Activated CD4-positive, alpha-beta memory T cell treated with anti-CD3 and anti-CD28 coated beads, Interleukin-2, amount 10 ng/mL, durations not matched to agents 7 days and 5 days (primary cell): ENCODE results near the gene ZNF768. TPM values are rescaled to one million over a fixed set of nuclear protein-coding genes. Genes with fewer than 3 reads are reported as not detected.
"Not testable (repeated sequence)": the region's sequence is repeated elsewhere in the genome, so short reads cannot be mapped to it uniquely, and the experiment has no call there.

ENCODE experiments used
- CTCF ChIA-PET: fragments of 350-600 bp; sonication (Branson Sonifier 250); formaldehyde crosslinking; loops from one replicate; lab custom pipeline; 2021; ENCODE audit warnings: antibody characterized with exemption, inconsistent platforms; lab: Charles Lee
- POLR2A ChIA-PET: fragments of 350-600 bp; sonication (Branson Sonifier 250); formaldehyde crosslinking; loops from one replicate; lab custom pipeline; 2021; ENCODE audit warnings: antibody characterized with exemption; lab: Charles Lee
- DNase-seq: peaks from one replicate; pipeline ENCODE4 v3.0.0-alpha.2; 2020
- H3K27ac Mint-ChIP-seq: one replicate; pipeline ENCODE4 v1.8.0; 2021; ENCODE audit warnings: mild to moderate bottlenecking, mixed read lengths
- H3K27me3 Mint-ChIP-seq: one replicate; pipeline ENCODE4 v1.8.0; 2021; ENCODE audit warnings: mixed read lengths
- H3K36me3 Mint-ChIP-seq: one replicate; pipeline ENCODE4 v1.8.0; 2021; ENCODE audit warnings: low read depth, mixed read lengths
- H3K4me1 Mint-ChIP-seq: one replicate; pipeline ENCODE4 v1.8.0; 2021; ENCODE audit warnings: mixed read lengths
- H3K4me3 Mint-ChIP-seq: one replicate; pipeline ENCODE4 v1.8.0; 2021; ENCODE audit warnings: mild to moderate bottlenecking, mixed read lengths
- H3K9me3 Mint-ChIP-seq: one replicate; pipeline ENCODE4 v1.8.0; 2021; ENCODE audit warnings: mixed read lengths
- total RNA-seq, 2 experiments: library from RNA; stranded (reverse); gene quantifications; one replicate each; pipeline ENCODE4 v1.2.3, GENCODE V29; 2021

Gene ZNF768
- total RNA-seq, 2 experiments from 2014 or later: 5.9 to 6.0 TPM

- Mint-ChIP-seq H3K9me3 (no peaks in the 10 kb centered on the region), H3K36me3 (peaks cover 17% of the 10 kb centered on the region), H3K4me1 (peaks cover 24% of the 10 kb centered on the region), H3K4me3 (no peak overlapping the region), H3K27ac (no peak overlapping the region), H3K27me3 (no peaks in the 10 kb centered on the region)
- ChIA-PET POLR2A (interaction anchor here (1.3 kb wide), 1 partner anchor 32 kb away, joined by 3 read pairs; the partner anchor contains the start of gene ZNF688), CTCF (interaction anchor here (0.6 to 1.2 kb wide), 2 partner anchors 40 to 130 kb away, joined by 3 read pairs; no protein-coding TSS in a partner anchor)
- DNase-seq: no peak
These were observed 12.9 kb upstream of the ZNF768 start for GRCh38 chr16:30539000-30539964.

GRCh38 chr16:30536391-30537024 lies 10.1 kb upstream of the ZNF768 start:
- DNase-seq, H3K9me3 Mint-ChIP-seq, H3K27me3 Mint-ChIP-seq: not testable (repeated sequence)
- Mint-ChIP-seq H3K27ac (peak overlapping the region; percentile 97), H3K4me3 (peak overlapping the region; percentile 87), H3K4me1 (peaks cover 32% of the 10 kb centered on the region), H3K36me3 (peaks cover 28% of the 10 kb centered on the region)
- ChIA-PET CTCF (interaction anchor here (0.6 to 4.1 kb wide), 23 partner anchors 9 to 1091 kb away, joined by 4 to 90 read pairs (median 9); partner anchors contain the start of genes DCTPP1, ITGAL, ZNF688 and ZNF689), POLR2A (interaction anchor here (1.3 to 4.9 kb wide), 19 partner anchors 9 to 163 kb away, joined by 3 to 189 read pairs (median 20); partner anchors contain the start of genes DCTPP1, FBRS, ITGAL and SRCAP)

- POLR2A ChIA-PET: interaction anchor here (0.5 to 4.9 kb wide), 40 partner anchors 8 to 582 kb away, joined by 3 to 189 read pairs (median 8); partner anchors contain the start of genes ALDOA, DCTPP1, FBRS and ITGAL
- CTCF ChIA-PET: interaction anchor here (0.7 to 4.1 kb wide), 37 partner anchors 8 to 279 kb away, joined by 3 to 90 read pairs (median 6); partner anchors contain the start of genes DCTPP1, ITGAL, ZNF688 and ZNF689
- Mint-ChIP-seq H3K27ac (peak overlapping the region; percentile 97), H3K36me3 (peaks cover 36% of the 10 kb centered on the region), H3K27me3 (no peaks in the 10 kb centered on the region), H3K4me3 (peak overlapping the region; percentile 87), H3K4me1 (peaks cover 37% of the 10 kb centered on the region), H3K9me3 (no peaks in the 10 kb centered on the region)
- peak; percentile 74 for DNase-seq
These were observed 9.4 kb upstream of the ZNF768 start for GRCh38 chr16:30535777-30536190.

DNA sequence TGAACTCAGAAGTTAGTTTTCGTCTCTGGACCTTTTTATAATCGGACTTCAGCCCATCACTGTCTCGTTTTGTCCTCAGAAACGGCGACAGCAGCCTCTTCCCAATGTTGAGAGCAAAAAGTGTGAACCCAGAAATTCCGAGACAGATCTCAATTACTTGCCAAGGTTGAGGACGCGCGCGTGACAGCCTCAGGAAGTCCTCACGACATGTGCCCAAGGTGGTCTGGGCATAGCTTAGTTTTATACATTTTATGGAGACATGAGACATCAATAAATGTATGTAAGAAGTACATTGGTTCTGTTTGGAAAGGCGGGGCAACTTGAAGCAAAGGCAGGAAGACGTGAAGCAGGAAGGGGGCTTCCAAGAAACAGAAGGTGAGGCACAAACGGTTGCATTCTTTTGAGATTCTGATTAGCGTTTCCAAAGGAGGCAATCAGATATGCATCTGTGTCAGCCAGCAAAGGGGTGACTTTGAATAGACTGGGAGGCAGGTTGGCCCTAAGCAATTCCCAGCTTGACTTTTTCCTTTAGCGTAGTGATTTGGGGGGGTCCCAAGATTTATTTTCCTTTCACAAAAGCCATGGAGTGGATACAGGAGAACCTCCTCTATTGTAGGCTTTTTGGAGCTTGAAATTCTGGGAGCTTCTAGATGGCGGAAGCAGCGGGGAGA lies 8.9 kb upstream of the ZNF768 start:
- Mint-ChIP-seq H3K4me3 (peak overlapping the region; percentile 87), H3K9me3 (no peaks in the 10 kb centered on the region), H3K4me1 (peaks cover 42% of the 10 kb centered on the region), H3K27ac (peak overlapping the region; percentile 97), H3K36me3 (peaks cover 38% of the 10 kb centered on the region), H3K27me3 (no peaks in the 10 kb centered on the region)
- no peak for DNase-seq
- POLR2A ChIA-PET: interaction anchor here (0.5 to 4.9 kb wide), 44 partner anchors 8 to 582 kb away, joined by 3 to 189 read pairs (median 8); partner anchors contain the start of genes ALDOA, DCTPP1, FBRS and ITGAL
- CTCF ChIA-PET: interaction anchor here (0.7 to 4.1 kb wide), 38 partner anchors 8 to 279 kb away, joined by 3 to 90 read pairs (median 6); partner anchors contain the start of genes DCTPP1, ITGAL, ZNF688 and ZNF689

GRCh38 chr16:30534368-30535105 lies 8.2 kb upstream of the ZNF768 start, which contains the start of gene ZNF747:
Gene ZNF747, minus strand, starts transcription at chr16:30534858. Its CDS starts 179 bp downstream, at chr16:30534679.
- ChIA-PET POLR2A (interaction anchor here (0.9 to 4.9 kb wide), 39 partner anchors 9 to 469 kb away, joined by 3 to 189 read pairs (median 8); partner anchors contain the start of genes ALDOA, DCTPP1, FBRS and ITGAL), CTCF (interaction anchor here (0.9 to 4.1 kb wide), 31 partner anchors 7 to 280 kb away, joined by 3 to 90 read pairs (median 6); partner anchors contain the start of genes DCTPP1, ITGAL, ZNF688 and ZNF689)
- peak within 1 kb of the TSS; percentile 97 for H3K27ac Mint-ChIP-seq
- H3K4me3 Mint-ChIP-seq: peak within 1 kb of the TSS; percentile 87
- H3K9me3 Mint-ChIP-seq: no peaks in the 10 kb centered on the region
- H3K4me1 Mint-ChIP-seq: peaks cover 45% of the 10 kb centered on the region
- DNase-seq: peak; percentile 93
- no peaks in the 10 kb centered on the region for H3K27me3 Mint-ChIP-seq
- peaks cover 38% of the 10 kb centered on the region for H3K36me3 Mint-ChIP-seq

DNA sequence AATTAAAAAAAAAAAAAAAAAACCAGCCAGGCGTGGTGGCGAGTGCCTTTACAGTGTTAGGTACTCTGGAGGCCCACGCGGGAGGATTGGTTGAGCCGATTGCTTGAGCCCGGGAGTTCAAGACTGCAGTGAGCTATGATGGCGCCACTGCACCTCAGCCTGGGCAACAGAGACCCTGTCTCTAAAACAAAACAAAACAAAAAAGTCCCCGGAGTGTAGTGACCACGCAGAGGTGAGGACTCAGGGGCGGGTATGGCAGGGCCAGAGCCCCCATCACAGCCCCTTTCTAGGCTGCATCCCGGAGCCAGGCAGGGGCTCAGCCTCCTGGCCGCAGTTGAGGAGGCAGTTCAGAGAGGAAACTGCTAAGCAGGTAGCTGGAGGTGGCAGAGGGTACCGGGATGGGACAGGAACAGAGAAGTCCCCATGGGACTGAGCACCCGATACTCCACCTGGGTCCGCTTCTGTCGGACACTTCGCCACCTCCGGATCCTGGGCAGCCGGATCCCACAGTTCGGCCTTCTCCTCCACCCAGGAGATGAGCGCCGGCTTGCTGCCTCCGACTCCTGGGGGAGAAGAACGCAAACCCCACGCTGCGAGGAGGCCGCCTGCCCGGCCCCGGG lies 7.5 kb upstream of the ZNF768 start:
- DNase-seq: peak; percentile 43
- peak overlapping the region; percentile 87 for H3K4me3 Mint-ChIP-seq
- H3K36me3 Mint-ChIP-seq: peaks cover 38% of the 10 kb centered on the region
- no peaks in the 10 kb centered on the region for H3K27me3 Mint-ChIP-seq
- H3K27ac Mint-ChIP-seq: peak overlapping the region; percentile 97
- ChIA-PET CTCF (interaction anchor here (0.6 to 4.1 kb wide), 12 partner anchors 10 to 160 kb away, joined by 3 to 90 read pairs (median 7); partner anchors contain the start of genes DCTPP1, ZNF689 and ZNF764), POLR2A (interaction anchor here (0.9 to 4.9 kb wide), 22 partner anchors 9 to 214 kb away, joined by 3 to 189 read pairs (median 16); partner anchors contain the start of genes FBRS, ITGAL, PHKG2 and ZNF48)
- H3K9me3 Mint-ChIP-seq: no peaks in the 10 kb centered on the region
- H3K4me1 Mint-ChIP-seq: peaks cover 51% of the 10 kb centered on the region

DNA sequence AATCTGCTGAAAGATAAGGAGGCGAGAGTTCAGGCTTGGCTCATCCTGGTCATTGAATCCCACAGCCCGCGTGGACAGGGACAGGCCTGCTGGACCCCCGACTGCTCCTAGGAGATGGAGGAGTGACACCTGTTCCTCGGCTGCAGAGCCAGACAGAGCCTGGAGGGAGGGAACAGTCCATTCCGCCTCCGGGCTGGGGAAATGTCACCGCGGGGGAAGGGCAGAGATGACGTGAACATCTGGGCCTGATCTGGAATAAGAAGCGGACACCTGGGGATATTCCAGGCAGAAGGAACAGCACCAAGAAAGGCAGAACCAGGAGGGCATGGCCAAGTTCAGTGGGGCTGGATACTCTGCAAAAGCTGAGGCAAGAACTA lies 6.8 kb upstream of the ZNF768 start:
- no peak for DNase-seq
- H3K27me3 Mint-ChIP-seq: no peaks in the 10 kb centered on the region
- H3K9me3 Mint-ChIP-seq: no peaks in the 10 kb centered on the region
- H3K36me3 Mint-ChIP-seq: peaks cover 38% of the 10 kb centered on the region
- H3K27ac Mint-ChIP-seq: peak overlapping the region; percentile 54
- ChIA-PET CTCF (interaction anchor here (0.6 to 4.1 kb wide), 6 partner anchors 19 to 82 kb away, joined by 4 to 90 read pairs (median 12); partner anchors contain the start of gene ZNF764), POLR2A (interaction anchor here (1.2 to 4.9 kb wide), 10 partner anchors 10 to 96 kb away, joined by 3 to 189 read pairs (median 36); partner anchors contain the start of genes ZNF688, ZNF764 and ZNF785)
- peak overlapping the region; percentile 87 for H3K4me3 Mint-ChIP-seq
- H3K4me1 Mint-ChIP-seq: peaks cover 56% of the 10 kb centered on the region

DNA sequence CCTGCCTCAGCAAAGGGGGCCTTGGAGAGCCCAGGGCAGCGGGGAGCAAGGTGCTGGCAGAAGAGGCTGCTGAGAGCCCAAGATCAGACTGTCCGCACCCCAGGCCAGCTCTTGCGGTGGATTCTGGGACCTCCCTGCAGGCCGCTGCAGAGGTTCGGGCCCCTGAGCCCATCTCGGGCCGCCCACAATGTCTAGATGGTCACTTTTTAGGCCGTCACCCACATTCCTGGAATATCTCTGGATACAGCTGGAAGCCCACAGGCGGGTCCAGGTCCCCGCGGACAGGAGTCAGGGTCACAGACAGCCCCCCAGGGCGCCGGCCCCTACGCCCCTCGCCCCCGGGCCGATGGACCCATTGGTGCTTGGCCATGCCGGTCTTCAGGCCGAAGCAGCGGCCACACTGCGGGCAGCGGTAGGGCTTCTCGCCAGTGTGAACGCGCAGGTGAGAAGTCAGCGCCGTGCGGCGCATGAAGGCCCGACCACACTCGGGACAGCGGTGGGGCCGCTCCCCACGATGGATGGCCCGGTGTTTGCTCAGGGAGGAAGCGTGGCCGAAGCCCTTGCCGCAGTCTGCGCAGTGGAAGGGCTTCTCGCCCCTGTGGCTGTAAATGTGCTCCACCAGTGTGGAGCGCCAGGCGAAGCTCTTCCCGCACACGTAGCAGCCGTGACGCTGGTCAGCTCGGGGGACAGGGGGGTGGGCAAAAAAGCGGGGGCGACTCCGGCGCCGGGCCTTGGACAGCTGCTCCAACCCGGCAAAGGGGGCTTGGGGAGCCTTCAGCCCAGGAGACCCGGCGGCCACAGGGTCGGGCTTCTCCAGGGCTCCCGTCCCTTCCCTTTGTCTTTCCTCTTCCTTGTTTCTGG lies 6.1 kb upstream of the ZNF768 start:
- CTCF ChIA-PET: no interaction called here
- POLR2A ChIA-PET: interaction anchor here (0.9 to 4.9 kb wide), 5 partner anchors 10 to 34 kb away, joined by 3 to 189 read pairs (median 53); partner anchors contain the start of gene ZNF764
- Mint-ChIP-seq H3K36me3 (peaks cover 34% of the 10 kb centered on the region), H3K9me3 (no peaks in the 10 kb centered on the region), H3K4me1 (peaks cover 58% of the 10 kb centered on the region), H3K4me3 (peak overlapping the region; percentile 87), H3K27ac (peak overlapping the region; percentile 54), H3K27me3 (no peaks in the 10 kb centered on the region)
- no peak for DNase-seq

DNA sequence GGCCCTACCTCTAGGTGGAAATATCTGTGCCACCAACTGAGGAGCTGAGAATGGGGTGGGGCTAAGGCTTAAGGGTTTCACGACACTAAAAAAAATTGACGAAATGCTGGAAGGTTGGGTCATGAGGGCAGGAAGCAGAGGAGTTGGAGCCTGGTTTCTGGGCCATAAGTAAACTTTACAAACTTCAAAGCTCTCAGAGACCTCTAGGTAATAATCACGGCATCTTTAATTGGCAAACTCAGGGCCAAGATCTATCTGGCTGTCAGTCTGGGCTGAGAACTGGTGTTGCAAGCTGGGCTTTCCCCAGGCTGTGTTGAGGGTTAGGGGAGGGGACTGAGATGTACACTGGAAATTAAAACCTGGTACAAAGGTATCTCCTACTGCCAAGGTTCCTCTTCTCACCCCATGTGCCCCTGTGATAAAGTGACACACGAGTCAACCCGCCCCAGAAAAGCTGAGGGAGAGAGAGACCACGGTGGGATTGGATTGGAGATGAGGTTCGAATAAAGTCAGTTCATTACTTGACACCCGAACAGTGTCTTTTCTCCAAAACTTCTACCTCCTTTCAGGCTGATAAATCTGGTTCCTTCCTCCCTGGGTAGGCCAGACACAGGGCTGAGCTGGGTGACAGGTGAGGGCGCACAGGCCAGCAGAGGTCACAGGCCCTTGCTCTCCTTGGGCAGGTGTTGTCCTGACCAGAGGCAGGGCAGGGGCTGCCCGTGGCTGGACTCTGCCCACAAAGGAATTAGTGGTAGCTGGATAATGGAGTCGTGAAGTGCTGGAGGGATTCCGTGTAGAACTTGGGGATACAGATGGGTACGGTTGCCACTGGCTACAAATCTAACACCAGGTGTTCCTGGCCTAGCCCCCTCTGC lies 4.0 kb upstream of the ZNF768 start:
- ChIA-PET POLR2A (interaction anchor here (1.0 to 3.9 kb wide), 5 partner anchors 13 to 72 kb away, joined by 3 to 20 read pairs (median 15); partner anchors contain the start of genes ZNF688, ZNF764 and ZNF785), CTCF (interaction anchor here (0.6 to 4.2 kb wide), 8 partner anchors 27 to 100 kb away, joined by 3 to 18 read pairs (median 4); partner anchors contain the start of genes DCTPP1, ZNF688 and ZNF764)
- Mint-ChIP-seq H3K4me3 (no peak overlapping the region), H3K27ac (peak overlapping the region; percentile 26), H3K27me3 (no peaks in the 10 kb centered on the region), H3K4me1 (peaks cover 47% of the 10 kb centered on the region), H3K36me3 (peaks cover 27% of the 10 kb centered on the region), H3K9me3 (no peaks in the 10 kb centered on the region)
- DNase-seq: no peak
